ENCODE data around the gene APOL3.

- TF ChIP-seq SUZ12 (IDR thresholded peaks at IDR 0.05; ENCODE audit: extremely low read depth, insufficient read depth, insufficient read length): no peak
- TF ChIP-seq ZNF274 (IDR thresholded peaks at IDR 0.05; ENCODE audit: low read depth, low read length): no peak
- TF ChIP-seq YY1 (IDR thresholded peaks at IDR 0.05; ENCODE audit: insufficient read depth, insufficient read length): no peak
These were observed 57.6 kb downstream of the APOL3 start for GRCh38 chr22:36102995-36103394.
